ENCODE results near the gene GJD4.

GJD4 gene

GRCh38 chr10:35638101-35638500 lies 33.0 kb downstream of the GJD4 start:
- TF ChIP-seq, protein P1, sequence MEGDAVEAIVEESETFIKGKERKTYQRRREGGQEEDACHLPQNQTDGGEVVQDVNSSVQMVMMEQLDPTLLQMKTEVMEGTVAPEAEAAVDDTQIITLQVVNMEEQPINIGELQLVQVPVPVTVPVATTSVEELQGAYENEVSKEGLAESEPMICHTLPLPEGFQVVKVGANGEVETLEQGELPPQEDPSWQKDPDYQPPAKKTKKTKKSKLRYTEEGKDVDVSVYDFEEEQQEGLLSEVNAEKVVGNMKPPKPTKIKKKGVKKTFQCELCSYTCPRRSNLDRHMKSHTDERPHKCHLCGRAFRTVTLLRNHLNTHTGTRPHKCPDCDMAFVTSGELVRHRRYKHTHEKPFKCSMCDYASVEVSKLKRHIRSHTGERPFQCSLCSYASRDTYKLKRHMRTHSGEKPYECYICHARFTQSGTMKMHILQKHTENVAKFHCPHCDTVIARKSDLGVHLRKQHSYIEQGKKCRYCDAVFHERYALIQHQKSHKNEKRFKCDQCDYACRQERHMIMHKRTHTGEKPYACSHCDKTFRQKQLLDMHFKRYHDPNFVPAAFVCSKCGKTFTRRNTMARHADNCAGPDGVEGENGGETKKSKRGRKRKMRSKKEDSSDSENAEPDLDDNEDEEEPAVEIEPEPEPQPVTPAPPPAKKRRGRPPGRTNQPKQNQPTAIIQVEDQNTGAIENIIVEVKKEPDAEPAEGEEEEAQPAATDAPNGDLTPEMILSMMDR (IDR thresholded peaks at IDR 0.05; ENCODE audit: low read depth, low read length): no peak
- in situ Hi-C loops (cut with HindIII; ENCODE audit: low sequenced_read_pairs): no loop called here
- no peak overlapping the region for H3K4me3 ChIP-seq (ENCODE audit: low read depth, low read length)
- DNase-seq (ENCODE audit: low read depth, low spot score): no peak

DNA sequence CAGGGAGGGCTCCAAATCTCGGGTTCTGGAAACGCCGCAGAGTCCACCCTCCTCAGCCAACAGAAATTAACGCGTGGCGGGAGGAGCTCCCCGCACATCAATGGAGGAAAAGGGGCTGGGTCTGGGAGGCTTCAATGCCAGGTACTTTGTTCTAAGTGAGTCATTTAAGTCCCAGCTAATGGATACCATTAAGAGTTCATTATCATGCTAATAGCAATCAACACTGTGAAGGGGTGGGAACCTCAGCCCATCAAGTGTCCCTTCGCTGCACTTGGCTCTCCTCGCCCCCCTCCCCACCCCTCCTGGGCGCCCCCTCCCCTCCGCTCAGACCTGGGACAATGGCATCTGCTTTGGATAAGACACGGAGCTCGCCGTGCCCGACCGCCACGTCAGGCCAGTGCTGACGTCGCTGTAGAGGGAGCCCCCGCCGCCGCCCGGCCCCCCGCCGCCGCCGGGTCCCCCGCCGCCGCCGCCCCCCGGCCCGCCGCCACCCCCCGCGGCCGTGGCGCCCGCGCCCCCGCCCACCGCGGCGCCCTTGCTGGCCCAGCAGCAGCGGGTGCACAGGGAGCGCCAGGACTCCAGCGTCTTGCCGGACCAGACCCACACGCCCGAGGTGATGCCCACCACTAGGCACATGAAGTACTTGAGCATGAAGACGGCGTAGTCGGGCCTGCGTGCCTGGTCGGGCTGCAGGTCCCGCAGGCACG lies 34.0 kb downstream of the GJD4 start:
- no peak for DNase-seq (ENCODE audit: low read depth, low spot score)
- TF ChIP-seq, protein P1 (IDR thresholded peaks at IDR 0.05; ENCODE audit: low read depth, low read length): no peak
- peak overlapping the region; percentile 58 for H3K4me3 ChIP-seq (ENCODE audit: low read depth, low read length)
- in situ Hi-C loops (cut with HindIII; ENCODE audit: low sequenced_read_pairs): no loop called here

GRCh38 chr10:35639728-35640401 lies 34.7 kb downstream of the GJD4 start:
- peak; percentile 54 for DNase-seq (ENCODE audit: low read depth, low spot score)
- in situ Hi-C loops (cut with HindIII; ENCODE audit: low sequenced_read_pairs): no loop called here
- TF ChIP-seq, protein P1 (IDR thresholded peaks at IDR 0.05; ENCODE audit: low read depth, low read length): peak; percentile 45
- H3K4me3 ChIP-seq (ENCODE audit: low read depth, low read length): peak overlapping the region; percentile 58

GRCh38 chr10:35640474-35640873 lies 35.3 kb downstream of the GJD4 start:
- H3K4me3 ChIP-seq (ENCODE audit: low read depth, low read length): peak overlapping the region; percentile 58
- in situ Hi-C loops (cut with HindIII; ENCODE audit: low sequenced_read_pairs): no loop called here
- peak; percentile 66 for DNase-seq (ENCODE audit: low read depth, low spot score)
- TF ChIP-seq, protein P1 (IDR thresholded peaks at IDR 0.05; ENCODE audit: low read depth, low read length): peak; percentile 37

- in situ Hi-C loops (cut with HindIII; ENCODE audit: low sequenced_read_pairs): no loop called here
- peak; percentile 86 for DNase-seq (ENCODE audit: low read depth, low spot score)
- TF ChIP-seq, protein P1 (IDR thresholded peaks at IDR 0.05; ENCODE audit: low read depth, low read length): no peak
- peak overlapping the region; percentile 58 for H3K4me3 ChIP-seq (ENCODE audit: low read depth, low read length)
Observed at GRCh38 chr10:35640951-35641675, 36.0 kb downstream of the GJD4 start.

GRCh38 chr10:35641676-35642034 lies 36.5 kb downstream of the GJD4 start:
- peak overlapping the region; percentile 58 for H3K4me3 ChIP-seq (ENCODE audit: low read depth, low read length)
- no peak for DNase-seq (ENCODE audit: low read depth, low spot score)
- in situ Hi-C loops (cut with HindIII; ENCODE audit: low sequenced_read_pairs): no loop called here
- TF ChIP-seq, protein P1 (IDR thresholded peaks at IDR 0.05; ENCODE audit: low read depth, low read length): no peak
